ENCODE results near the gene KCNJ4.

Gene KCNJ4

DNA sequence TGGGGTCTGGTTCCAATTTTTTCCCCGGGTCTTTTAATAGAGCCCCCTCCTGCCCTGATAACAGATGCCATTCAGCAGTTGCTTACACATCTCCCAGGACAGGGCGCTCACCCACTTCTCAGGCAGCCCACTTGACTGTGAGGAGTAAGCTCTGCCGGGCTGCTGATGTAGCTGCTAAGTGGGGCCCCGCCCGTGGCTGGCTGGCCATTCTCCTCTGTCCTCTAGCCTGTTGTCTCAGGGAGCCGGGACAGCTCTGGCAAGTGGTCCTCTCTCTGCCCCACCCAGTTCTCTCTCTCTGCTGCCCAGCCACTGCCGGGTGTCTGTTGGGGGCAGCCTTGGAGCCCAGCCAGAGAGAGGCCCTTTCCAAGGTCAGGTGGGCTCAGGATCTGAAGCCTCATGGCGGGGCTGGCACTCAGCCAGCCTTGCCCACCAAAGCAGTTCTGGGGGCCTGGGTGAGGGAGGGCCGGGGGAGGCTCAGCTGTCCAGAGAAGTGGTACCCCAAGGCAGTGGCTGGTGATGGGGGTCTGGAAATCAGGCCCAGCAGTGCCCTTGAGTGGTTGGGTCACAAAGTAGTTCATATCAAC, 8.9 kb downstream of the KCNJ4 start:
- Histone ChIP-seq H3K4me3 (ENCODE audit: low read depth, low read length) (no peak overlapping the region), H3K27me3 (peaks cover 12% of the 10 kb centered on the region), H3K36me3 (no peaks in the 10 kb centered on the region), H3K4me1 (no peaks in the 10 kb centered on the region), H3K9me3 (no peaks in the 10 kb centered on the region)
- TF ChIP-seq, protein P1, sequence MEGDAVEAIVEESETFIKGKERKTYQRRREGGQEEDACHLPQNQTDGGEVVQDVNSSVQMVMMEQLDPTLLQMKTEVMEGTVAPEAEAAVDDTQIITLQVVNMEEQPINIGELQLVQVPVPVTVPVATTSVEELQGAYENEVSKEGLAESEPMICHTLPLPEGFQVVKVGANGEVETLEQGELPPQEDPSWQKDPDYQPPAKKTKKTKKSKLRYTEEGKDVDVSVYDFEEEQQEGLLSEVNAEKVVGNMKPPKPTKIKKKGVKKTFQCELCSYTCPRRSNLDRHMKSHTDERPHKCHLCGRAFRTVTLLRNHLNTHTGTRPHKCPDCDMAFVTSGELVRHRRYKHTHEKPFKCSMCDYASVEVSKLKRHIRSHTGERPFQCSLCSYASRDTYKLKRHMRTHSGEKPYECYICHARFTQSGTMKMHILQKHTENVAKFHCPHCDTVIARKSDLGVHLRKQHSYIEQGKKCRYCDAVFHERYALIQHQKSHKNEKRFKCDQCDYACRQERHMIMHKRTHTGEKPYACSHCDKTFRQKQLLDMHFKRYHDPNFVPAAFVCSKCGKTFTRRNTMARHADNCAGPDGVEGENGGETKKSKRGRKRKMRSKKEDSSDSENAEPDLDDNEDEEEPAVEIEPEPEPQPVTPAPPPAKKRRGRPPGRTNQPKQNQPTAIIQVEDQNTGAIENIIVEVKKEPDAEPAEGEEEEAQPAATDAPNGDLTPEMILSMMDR (IDR thresholded peaks at IDR 0.05; ENCODE audit: low read depth, low read length), result no peak
- no peak for DNase-seq

DNA sequence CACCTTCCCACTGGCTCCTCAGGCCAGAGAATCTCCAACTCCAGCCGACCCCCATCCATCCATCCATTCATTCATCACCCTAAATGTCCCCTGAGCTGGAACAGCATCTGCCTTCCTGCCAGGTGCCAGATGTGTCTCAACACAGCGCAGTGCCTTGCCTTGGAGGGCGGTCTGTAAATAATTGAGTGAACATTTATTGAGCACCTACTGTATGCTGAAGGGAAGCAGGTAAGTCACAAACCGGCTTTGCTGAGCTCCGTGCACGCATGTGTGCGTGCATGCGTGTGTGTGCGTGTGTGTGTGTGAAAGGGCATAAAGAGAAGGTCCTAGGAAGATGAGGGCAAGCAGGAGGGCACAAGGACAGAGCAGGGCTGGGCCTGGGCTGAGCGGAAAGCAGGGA, 10.2 kb downstream of the KCNJ4 start:
- Histone ChIP-seq H3K36me3 (no peaks in the 10 kb centered on the region), H3K27me3 (peaks cover under 1% of the 10 kb centered on the region; the same call in 1 of the 2 replicates), H3K9me3 (no peaks in the 10 kb centered on the region), H3K4me3 (ENCODE audit: low read depth, low read length) (no peak overlapping the region), H3K4me1 (no peaks in the 10 kb centered on the region)
- TF ChIP-seq, protein P1 (IDR thresholded peaks at IDR 0.05; ENCODE audit: low read depth, low read length), result no peak
- no peak for DNase-seq

DNA sequence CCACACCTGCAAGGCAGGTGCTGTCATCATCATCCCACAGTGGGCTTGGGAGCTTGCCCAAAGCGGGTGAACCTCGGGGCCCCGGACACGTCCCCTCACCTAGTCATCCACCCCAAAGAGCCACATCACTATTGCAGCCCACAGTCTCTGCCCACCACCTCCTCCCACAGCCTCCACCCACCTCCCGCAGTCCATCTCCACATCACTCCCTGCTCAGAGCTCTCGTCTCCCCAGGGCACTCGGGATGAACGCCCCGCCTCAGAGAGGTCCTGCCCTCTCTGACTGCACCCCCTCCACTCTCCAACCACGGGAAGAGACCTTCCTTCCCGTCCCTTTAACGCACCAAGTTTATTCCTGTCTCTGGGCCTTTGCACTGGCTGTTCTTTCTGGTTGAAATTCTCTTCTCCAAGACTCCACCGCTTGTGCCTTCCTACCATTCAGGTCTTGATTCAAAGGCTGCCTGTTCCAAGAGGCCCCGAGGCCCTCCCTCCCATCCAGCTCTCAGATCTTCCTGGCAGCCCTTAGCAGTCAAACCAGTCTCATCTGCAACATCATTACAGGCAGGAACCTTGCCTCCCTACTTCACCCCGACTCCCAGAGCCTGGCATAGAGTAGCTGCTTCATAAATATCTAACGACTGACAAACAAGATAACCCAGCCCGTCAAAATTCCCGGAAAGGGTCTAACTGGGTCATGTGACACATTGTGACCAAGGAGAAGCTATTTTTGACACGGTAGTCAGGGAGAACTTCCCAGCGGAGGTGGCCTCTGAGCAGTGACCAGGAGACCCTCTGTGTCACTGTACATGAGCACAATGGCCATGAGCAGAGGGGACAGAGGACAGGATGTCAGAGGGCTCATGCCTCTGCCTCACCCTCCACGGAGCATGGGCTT, 11.1 kb downstream of the KCNJ4 start:
- Histone ChIP-seq H3K27me3 (no peaks in the 10 kb centered on the region), H3K4me3 (ENCODE audit: low read depth, low read length) (no peak overlapping the region), H3K36me3 (no peaks in the 10 kb centered on the region), H3K4me1 (no peaks in the 10 kb centered on the region), H3K9me3 (no peaks in the 10 kb centered on the region)
- TF ChIP-seq, protein P1 (IDR thresholded peaks at IDR 0.05; ENCODE audit: low read depth, low read length), result no peak
- DNase-seq, result no peak

DNA sequence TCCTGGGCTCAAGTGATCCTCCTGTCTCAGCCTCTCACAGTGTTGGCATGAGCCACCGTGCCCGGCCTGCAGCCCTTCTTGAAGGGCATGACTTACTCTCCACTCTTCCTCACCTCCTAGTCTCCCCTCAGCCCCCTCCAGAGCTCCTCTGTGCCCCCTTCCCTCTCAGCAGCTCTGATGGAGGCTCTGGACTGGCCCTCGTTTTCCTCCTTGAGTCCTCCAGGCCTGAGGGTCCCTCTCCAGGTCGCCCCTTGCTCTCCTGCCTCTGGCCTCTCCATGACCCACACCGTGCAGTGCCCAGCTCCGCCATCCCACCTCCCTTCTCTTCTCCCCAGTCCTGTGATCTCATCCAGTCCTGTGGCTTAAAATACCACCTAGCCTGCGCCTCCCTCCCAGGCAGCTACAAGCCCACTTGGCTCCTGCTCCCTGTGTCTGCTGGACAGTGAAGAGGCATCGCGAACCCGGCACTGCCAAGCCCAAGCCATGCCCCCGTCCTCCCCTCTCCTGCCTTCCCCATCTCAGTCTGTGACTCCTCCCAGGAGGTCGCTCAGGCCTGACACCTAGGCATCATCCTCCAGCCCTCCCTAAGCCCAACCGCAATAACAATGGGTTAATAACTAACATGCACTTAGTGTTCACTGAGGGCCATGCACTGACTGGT, 11.9 kb downstream of the KCNJ4 start:
- Histone ChIP-seq H3K9me3 (no peaks in the 10 kb centered on the region), H3K4me3 (ENCODE audit: low read depth, low read length) (no peak overlapping the region), H3K27me3 (no peaks in the 10 kb centered on the region), H3K36me3 (no peaks in the 10 kb centered on the region), H3K4me1 (no peaks in the 10 kb centered on the region)
- DNase-seq, result no peak
- TF ChIP-seq, protein P1 (IDR thresholded peaks at IDR 0.05; ENCODE audit: low read depth, low read length), result no peak

DNA sequence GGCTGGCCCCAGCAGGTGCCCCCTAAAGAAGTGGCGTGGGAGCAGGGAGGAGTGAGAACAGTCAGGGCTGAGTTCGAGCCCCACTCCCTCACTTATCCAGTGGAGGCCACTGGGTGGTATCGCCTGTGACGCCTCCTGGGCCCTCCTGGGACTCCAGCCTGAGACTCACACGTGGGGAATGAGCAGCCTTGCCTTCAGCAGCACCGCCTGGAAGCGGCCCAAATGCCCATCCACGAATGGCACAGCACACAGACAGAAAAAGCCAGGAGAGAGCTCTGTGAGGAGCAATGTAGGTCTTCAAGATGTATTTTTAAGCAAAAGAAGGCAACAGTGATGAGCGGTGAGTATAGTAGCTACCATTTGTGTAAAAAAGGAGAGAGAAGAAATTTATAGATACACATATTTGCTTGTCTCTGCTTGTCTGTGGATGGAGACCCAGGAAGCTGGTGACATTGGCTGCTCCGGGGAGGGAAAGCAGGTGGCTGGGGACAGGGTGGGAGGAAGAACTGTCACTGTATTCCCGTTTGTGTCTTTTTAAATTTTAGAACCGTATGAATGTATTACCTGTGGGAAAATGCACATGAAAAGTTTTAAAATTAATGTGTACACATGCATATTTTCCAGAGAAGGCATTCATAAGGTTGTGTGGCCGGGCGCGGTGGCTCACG, 13.2 kb downstream of the KCNJ4 start:
- TF ChIP-seq, protein P1 (IDR thresholded peaks at IDR 0.05; ENCODE audit: low read depth, low read length), result no peak
- H3K36me3 ChIP-seq, result no peaks in the 10 kb centered on the region
- no peaks in the 10 kb centered on the region for H3K4me1 ChIP-seq
- no peaks in the 10 kb centered on the region for H3K9me3 ChIP-seq
- no peak overlapping the region for H3K4me3 ChIP-seq (ENCODE audit: low read depth, low read length)
- DNase-seq, result no peak
- H3K27me3 ChIP-seq, result no peaks in the 10 kb centered on the region
